Adipocyte (in vitro differentiated cells): ENCODE results near the gene RNF114.

Experiments
- DNase-seq: peaks from one replicate; pipeline ENCODE4 v3.0.0-alpha.2; 2015; ENCODE audit warnings: low read depth
- H3K27me3 ChIP-seq: replicated peaks from 2 replicates; pipeline ENCODE4 v1.7.0; 2013; ENCODE audit warnings: mild to moderate bottlenecking, low read length, moderate library complexity; ENCODE audit not compliant: control insufficient read depth, insufficient read depth
- H3K36me3 ChIP-seq: 2 replicates; pipeline ENCODE4 v1.7.0; 2013; ENCODE audit warnings: low read length, mild to moderate bottlenecking, moderate library complexity; ENCODE audit not compliant: control insufficient read depth, insufficient read depth, severe bottlenecking
- H3K4me1 ChIP-seq: 2 replicates; pipeline ENCODE4 v1.7.0; 2013; ENCODE audit warnings: mild to moderate bottlenecking, low read length, moderate library complexity; ENCODE audit not compliant: control insufficient read depth, insufficient read depth
- H3K4me3 ChIP-seq: 2 replicates; pipeline ENCODE4 v1.7.0; 2013; ENCODE audit warnings: mild to moderate bottlenecking, low read length, moderate library complexity
- H3K9ac ChIP-seq: 2 replicates; pipeline ENCODE4 v1.7.0; 2013; ENCODE audit warnings: mild to moderate bottlenecking, low read length, moderate library complexity
- H3K9me3 ChIP-seq: 2 replicates; pipeline ENCODE4 v1.7.0; 2013; ENCODE audit warnings: mild to moderate bottlenecking, low read length, moderate library complexity; ENCODE audit not compliant: control insufficient read depth

RNF114 gene, protein sequence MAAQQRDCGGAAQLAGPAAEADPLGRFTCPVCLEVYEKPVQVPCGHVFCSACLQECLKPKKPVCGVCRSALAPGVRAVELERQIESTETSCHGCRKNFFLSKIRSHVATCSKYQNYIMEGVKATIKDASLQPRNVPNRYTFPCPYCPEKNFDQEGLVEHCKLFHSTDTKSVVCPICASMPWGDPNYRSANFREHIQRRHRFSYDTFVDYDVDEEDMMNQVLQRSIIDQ

GRCh38 chr20:49936153-49937026, at the start of gene RNF114:
TSS of gene RNF114 (plus strand) at chr20:49936397. CDS start at chr20:49936413, 16 bp downstream.
- no peaks in the 10 kb centered on the region for H3K9me3 ChIP-seq
- H3K9ac ChIP-seq, result peak within 1 kb of the TSS; percentile 96
- H3K36me3 ChIP-seq, result peaks cover 10% of the 10 kb centered on the region
- peaks cover 37% of the 10 kb centered on the region for H3K4me1 ChIP-seq
- DNase-seq, result peak; percentile 98
- H3K4me3 ChIP-seq, result peak within 1 kb of the TSS; percentile 98
- no peaks in the 10 kb centered on the region for H3K27me3 ChIP-seq

DNA sequence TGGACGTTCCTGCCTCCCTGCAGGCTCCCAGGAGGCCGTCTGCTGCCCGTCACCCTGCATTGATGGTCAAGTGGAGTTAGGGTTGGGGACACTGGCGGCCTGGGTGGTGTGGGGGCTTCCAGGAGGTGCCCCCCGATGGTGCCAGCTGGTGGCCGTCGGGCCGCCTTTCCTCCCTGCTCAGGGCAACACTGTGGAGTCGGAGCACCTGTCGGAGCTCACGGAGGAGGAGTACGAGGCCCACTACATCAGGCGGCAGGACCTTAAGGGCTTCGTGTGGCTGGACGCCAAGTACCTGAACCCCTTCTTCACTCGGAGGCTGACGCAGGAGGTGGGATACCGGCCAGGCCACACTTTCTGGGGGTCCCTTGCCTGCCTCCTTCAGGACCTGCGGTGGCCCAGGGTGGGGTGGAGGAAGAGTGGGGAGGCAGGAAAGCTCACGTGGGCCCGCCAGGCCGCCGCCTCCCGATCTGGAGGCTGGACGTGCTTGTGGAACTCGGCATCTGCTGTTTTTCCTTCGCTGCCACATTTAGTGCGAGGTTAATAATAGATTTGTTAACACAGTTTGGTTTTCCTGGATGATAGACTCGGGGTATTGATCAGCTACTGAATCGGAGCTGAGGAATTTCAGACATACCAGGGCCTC, 49.5 kb upstream of the RNF114 start:
- no peak for DNase-seq
- Histone ChIP-seq H3K9me3 (no peaks in the 10 kb centered on the region), H3K4me1 (peaks cover 12% of the 10 kb centered on the region), H3K36me3 (peaks cover 37% of the 10 kb centered on the region), H3K27me3 (no peaks in the 10 kb centered on the region), H3K4me3 (no peak overlapping the region), H3K9ac (peak overlapping the region; percentile 28)

DNA sequence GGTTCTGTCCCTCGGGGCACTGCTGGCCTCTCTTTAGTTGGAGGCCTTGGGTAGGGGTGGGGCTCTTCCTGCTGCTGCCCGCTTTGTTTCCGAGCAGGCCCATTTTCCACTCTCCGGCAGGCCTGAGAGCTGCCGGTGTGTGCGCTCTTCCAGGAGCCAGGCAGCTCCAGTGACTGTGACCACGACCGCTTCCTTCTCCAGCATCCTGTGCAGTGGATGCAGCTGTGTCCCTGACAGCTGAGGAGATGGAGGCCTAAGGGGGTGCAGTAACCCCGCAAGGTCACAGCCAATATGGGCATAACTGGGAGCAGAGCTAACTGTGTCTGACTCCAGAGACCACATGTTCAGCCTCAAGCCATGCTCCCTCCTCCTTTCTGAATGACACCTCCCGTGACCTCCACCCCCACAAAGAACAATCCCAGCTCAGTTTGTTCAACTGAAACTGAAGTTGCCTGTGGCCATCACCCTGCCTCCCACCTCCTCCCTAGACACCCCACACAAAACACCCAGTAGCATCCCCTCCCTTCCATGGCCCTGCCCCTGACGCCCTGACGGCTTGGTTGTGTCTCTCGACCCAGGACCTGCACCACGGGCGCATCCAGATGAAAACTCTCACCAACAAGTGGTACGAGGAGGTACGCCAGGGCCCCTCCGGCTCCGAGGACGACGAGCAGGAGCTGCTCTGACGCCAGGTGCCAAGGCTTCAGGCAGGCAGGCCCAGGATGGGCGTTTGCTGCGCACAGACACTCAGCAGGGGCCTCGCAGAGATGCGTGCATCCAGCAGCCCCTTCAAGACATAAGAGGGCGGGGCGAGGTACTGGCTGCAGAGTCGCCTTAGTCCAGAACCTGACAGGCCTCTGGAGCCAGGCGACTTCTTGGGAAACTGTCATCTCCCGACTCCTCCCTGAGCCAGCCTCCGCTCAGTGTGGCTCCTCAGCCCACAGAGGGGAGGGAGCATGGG, 48.7 kb upstream of the RNF114 start:
- DNase-seq, result peak; percentile 40
- Histone ChIP-seq H3K36me3 (peaks cover 37% of the 10 kb centered on the region), H3K9me3 (no peaks in the 10 kb centered on the region), H3K27me3 (no peaks in the 10 kb centered on the region), H3K4me3 (no peak overlapping the region), H3K9ac (peak overlapping the region; percentile 45), H3K4me1 (peaks cover 17% of the 10 kb centered on the region)

- Histone ChIP-seq H3K27me3 (no peaks in the 10 kb centered on the region), H3K9ac (no peak overlapping the region), H3K36me3 (peaks cover 33% of the 10 kb centered on the region), H3K4me1 (peaks cover 25% of the 10 kb centered on the region), H3K9me3 (no peaks in the 10 kb centered on the region), H3K4me3 (no peak overlapping the region)
- peak; percentile 83 for DNase-seq
These were observed 47.8 kb upstream of the RNF114 start for GRCh38 chr20:49888212-49889000.

- DNase-seq, result no peak
- peak overlapping the region; percentile 19 for H3K9ac ChIP-seq
- H3K36me3 ChIP-seq, result peaks cover 27% of the 10 kb centered on the region
- no peaks in the 10 kb centered on the region for H3K9me3 ChIP-seq
- H3K4me3 ChIP-seq, result no peak overlapping the region
- H3K27me3 ChIP-seq, result no peaks in the 10 kb centered on the region
- H3K4me1 ChIP-seq, result peaks cover 33% of the 10 kb centered on the region
These were observed 46.9 kb upstream of the RNF114 start for GRCh38 chr20:49889001-49889934.

- no peaks in the 10 kb centered on the region for H3K9me3 ChIP-seq
- H3K9ac ChIP-seq, result no peak overlapping the region
- peaks cover 36% of the 10 kb centered on the region for H3K4me1 ChIP-seq
- H3K27me3 ChIP-seq, result no peaks in the 10 kb centered on the region
- no peak for DNase-seq
- no peak overlapping the region for H3K4me3 ChIP-seq
- H3K36me3 ChIP-seq, result peaks cover 22% of the 10 kb centered on the region
These were observed 46.3 kb upstream of the RNF114 start for GRCh38 chr20:49889935-49890333.

DNA sequence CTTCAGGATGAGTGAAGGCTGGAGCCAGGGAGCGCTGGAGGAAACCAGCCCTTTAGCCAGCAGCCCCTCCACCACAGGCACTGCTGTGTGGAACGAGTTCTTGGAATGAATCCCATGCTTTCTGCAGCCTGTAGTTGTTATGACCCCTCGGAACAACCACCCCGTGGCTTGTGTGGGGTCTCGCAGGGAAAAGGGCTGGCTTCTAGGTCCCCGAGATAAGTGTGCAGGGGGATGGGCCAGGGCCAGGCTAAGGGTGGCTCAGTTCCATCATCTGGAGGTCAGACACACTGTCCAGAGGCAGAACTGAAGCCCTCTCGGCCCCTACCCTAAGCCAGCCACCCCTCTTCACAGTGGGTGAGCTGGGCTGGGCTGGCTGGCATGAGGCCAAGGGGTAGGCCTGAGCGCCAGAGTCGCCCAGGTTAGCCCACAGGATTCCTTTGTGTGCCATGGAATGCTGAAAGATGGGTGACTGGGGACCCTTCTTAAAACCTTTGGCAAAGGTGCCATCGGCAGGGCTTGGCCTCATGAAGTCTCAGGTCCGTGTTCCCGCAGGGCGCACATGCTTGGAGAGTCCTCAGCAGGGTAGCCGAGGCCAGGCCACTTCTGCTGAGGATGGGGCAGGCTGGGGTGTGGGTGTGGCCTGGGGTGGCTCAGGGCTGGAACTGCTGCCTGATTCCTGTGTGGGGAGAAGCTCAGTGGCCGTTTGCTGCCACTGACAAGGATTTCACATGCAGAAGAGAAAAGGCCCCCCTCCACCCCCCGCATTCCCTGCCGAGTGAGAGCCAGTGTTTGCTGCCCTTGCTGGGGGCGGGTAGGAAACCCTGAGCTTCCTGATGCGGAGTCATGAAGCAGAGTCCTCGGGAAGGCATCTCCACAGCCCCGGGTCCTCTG, 45.5 kb upstream of the RNF114 start:
- H3K9me3 ChIP-seq, result no peaks in the 10 kb centered on the region
- H3K4me1 ChIP-seq, result peaks cover 39% of the 10 kb centered on the region
- no peak overlapping the region for H3K9ac ChIP-seq
- no peaks in the 10 kb centered on the region for H3K27me3 ChIP-seq
- DNase-seq, result no peak
- no peak overlapping the region for H3K4me3 ChIP-seq
- H3K36me3 ChIP-seq, result peaks cover 15% of the 10 kb centered on the region

- no peak overlapping the region for H3K9ac ChIP-seq
- H3K36me3 ChIP-seq, result peaks cover 10% of the 10 kb centered on the region
- DNase-seq, result no peak
- no peaks in the 10 kb centered on the region for H3K9me3 ChIP-seq
- no peaks in the 10 kb centered on the region for H3K27me3 ChIP-seq
- H3K4me3 ChIP-seq, result no peak overlapping the region
- H3K4me1 ChIP-seq, result peaks cover 47% of the 10 kb centered on the region
These were observed 44.6 kb upstream of the RNF114 start for GRCh38 chr20:49891476-49892110.
